Fibroblast of skin of left biceps (primary cell): ENCODE results near the gene CNTNAP4.

Source experiments
- DNase-seq, 2 experiments: peaks; one replicate each; pipeline ENCODE4 v3.0.0-alpha.2; 2013; ENCODE audit warnings: low read depth in 2 of 2

Gene CNTNAP4

GRCh38 chr16:76488065-76488417, 210.8 kb downstream of the CNTNAP4 start:
- no peak for DNase-seq

DNA sequence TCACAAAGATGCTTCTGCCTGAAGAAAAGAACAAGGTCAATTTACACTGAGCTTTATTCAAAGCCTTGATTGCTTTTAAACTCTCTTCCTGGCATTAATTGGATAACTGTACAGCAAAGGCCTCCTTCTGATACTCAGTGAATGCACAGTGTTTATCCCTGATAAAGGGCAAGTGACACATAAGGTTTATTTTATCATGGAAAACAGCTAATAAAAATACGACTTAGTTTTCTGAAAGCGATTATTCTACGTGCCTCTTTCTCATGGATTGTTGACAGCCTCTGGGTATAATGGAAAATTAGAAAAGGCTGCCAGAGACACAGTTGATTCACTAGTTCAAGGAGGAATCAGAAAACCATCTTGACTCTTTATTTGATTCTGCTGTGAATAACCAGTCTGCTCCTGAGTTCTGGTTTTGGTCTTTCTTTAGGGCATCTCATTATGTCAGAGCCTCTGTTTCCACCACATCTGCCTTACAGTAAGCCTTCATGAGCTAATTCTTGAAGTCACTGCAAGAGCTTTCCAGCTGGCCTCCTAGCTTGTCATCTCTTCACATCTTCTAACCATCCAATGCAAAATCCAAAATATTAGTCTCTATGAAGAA, 212.9 kb downstream of the CNTNAP4 start:
- no peak for DNase-seq

DNA sequence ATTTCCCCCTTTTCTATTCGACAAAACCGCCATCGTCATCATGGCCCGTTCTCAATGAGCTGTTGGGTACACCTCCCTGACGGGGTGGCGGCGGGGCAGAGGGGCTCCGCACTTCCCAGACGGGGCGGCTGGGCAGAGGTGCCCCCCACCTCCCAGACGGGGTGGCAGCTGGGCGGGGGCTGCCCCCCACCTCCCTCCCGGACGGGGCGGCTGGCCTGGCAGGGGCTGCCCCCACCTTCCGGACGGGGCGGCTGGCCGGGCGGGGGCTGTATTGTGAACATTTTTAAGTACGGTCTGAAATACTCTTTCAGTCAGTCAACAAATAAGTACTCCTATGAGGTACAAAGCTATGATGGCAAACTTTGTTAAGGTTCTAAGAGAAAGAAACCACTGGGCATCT, 222.8 kb downstream of the CNTNAP4 start:
- DNase-seq: no peak

DNA sequence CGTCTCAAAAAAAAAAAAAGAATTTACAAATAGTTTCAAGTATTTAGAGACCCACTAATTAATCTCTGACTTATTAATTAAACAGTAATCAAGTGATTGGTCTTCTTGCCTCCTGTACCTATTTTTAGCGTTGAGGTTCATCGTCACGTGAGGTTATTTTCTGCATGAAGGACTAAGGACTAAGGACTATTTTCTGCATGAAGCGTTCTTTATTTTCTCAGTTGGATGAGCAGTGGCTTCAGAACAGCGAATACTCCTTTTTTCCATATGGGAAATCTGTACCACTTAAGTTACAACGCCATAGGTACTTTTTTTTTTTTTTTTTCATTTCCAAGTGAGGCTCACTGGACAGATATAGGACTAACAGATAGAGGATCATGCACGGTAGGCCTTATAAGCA, 224.9 kb downstream of the CNTNAP4 start:
- no peak for DNase-seq

GRCh38 chr16:76502555-76502954, 225.4 kb downstream of the CNTNAP4 start:
- DNase-seq: no peak

- no peak for DNase-seq
Observed at GRCh38 chr16:76503091-76503490, 225.9 kb downstream of the CNTNAP4 start.

- no peak for DNase-seq
Observed at GRCh38 chr16:76511203-76511602, 234.0 kb downstream of the CNTNAP4 start.

GRCh38 chr16:76518781-76519180, 241.6 kb downstream of the CNTNAP4 start:
- no peak for DNase-seq

DNA sequence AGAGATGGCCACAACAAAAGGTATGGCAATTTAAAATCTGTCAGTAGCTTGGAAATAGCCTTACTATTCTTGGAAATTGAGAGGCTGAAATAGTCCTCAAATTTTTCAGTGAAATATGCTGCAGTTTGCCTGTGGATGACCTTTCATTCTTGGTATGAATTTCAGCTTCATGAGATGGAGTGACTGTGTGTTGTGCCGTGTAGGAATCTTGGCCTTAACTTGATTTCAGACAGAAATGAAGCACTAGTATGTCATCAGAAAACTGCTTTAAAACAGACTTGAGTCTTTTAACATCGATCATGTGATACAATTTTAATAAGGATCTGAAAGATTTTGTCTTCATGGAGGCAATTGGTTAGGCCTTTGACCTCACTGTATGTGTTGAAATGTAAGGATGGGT, 247.2 kb downstream of the CNTNAP4 start:
- no peak for DNase-seq

GRCh38 chr16:76524769-76525168, 247.6 kb downstream of the CNTNAP4 start:
- DNase-seq: no peak

GRCh38 chr16:76527244-76527643, 250.0 kb downstream of the CNTNAP4 start:
- DNase-seq: no peak

DNA sequence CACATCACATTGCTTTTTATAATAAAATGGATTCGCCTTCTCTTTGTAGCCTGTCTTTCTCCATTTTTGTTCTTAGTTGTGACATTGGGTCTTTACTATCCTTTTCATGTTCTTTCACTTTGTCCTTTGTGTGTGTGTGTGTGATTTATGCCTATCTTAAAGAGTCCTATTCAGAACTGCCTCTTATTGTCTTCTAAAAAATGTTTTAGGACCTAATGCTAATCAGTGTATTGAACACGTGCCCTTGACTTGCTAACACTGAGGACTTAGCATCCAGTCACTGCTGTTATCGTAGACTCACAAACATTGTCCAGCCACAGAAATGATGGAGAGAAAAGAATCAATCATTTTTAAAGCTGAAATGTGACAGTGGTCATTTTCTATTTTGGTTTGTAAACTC, 251.9 kb downstream of the CNTNAP4 start:
- no peak for DNase-seq

GRCh38 chr16:76531236-76531635, 254.0 kb downstream of the CNTNAP4 start:
- no peak for DNase-seq

DNA sequence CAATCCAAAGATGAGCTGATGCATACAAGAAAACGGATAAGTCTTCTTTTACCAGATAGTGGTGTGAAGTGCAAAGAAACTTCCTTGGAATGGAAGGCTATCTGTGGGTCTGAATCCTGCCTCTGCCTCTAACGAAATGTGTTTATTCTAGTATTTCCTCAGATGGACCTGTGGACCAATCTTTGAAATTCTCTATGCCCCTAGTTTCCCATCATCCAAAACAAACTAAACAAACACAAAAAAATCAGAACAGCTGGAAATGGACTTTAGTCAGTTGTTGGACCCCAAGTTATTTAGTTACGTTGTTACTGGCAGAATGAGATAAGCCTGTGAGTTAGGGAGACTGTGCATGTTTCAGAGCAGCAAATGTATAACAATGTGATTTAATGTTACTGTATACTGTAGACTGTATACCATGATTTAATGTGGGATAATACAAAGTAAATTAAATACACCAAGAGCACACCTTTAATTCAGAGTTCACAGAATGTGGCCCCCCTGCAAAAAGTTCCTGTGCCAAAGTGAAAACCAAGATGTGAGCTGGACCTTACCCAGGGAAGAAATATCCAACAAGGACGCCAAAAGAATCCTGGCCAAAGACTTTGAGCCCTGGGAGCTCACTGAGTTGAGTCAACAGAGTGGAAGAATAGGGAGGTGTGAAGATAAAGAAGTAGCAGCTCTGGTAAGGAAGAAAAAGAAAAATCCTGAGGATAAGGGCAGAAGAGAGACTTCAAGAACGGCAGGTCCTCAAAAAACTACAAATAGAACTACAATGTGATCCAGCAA, 255.2 kb downstream of the CNTNAP4 start:
- no peak for DNase-seq

DNA sequence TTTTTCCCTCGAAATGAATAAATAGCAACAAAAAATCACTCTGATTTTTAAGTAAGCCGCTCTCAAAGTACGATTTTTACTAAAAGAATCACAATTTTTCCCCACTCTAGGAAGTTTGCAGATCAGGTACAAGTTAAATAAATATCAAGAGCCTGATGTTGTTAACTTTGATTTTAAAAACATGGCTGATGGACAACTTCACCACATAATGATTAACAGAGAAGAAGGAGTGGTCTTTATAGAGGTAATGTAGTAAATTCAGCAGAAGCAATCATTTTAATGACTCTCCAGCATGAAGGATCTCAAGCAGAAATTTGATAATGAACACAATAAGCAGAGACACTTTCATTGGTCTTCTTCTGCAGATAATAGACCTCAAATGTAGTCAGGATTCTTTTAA, 262.4 kb downstream of the CNTNAP4 start:
- no peak for DNase-seq

- no peak for DNase-seq
Observed at GRCh38 chr16:76541070-76541469, 263.9 kb downstream of the CNTNAP4 start.

GRCh38 chr16:76565542-76565941, 288.3 kb downstream of the CNTNAP4 start:
- no peak for DNase-seq

DNA sequence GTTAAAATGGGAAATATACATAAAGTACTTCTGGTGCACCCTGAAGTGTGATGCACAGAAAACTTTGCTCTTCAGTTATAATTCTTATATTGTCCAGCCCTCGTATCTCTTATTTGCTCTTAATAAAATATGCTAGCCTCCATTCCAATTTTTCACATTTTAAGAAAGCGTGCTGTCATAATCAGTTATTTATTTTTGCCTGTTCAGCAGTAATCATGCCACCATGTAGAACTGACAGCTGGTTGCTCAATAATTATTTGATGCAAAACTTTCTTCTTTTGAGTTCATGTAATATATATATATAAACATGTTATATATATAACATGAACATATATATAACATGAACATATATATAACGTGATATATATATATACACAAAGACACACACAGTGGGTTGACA, 294.6 kb downstream of the CNTNAP4 start:
- no peak for DNase-seq

DNA sequence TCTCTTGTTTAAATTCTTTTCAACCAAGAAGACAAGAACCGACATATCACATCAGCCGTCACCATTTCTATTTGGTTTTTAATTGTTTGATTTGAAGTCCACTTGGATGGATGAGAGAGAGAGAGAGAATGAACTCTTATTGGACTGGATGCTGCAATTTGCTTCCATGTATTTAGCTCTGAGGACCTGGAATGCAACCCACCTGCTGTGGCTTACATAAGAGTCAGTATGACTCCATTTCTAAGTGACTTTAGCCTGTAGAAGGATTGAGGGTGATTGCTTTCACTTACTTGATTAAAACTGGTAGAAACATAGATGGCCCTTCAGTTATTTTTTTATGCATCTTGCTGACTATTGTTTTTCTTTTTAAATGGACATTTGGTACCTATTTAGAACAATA, 296.1 kb downstream of the CNTNAP4 start:
- no peak for DNase-seq

DNA sequence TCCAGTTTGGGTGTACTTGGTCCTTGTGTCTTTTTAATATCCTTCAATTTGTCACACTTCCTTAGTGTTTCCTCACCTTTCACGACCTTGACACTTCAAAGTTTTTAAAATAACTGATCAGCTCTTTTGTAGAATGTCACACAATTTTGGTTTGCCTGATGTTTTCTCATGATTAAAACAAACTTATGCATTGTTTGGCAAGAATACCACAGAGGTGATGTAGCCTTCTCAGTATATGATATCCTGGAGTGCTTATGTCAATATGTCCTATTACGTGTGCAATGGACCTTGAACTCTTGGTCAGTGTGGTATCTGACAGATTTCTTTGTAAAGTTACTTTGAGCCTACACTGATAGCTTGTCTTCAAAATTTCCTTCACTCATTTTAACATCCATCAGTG, 297.4 kb downstream of the CNTNAP4 start:
- DNase-seq: no peak

DNA sequence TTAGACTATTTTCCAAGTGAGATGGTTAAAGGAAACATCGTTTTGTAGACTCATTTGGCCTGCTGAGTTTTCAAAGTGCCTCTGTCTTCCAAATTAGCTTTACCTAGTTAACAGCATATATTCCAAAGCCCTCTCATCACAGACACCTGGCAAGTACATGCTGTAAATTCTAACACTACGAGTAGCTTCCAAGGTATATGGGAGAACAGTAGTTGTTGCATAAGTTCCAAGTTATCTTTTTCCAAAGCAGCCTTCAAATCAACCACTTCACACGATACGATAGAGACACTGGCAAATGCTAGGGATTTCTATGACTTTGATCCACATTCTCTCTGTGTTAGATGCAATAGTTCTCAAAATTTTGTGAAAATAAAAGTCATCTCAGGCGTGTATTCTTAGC, 299.3 kb downstream of the CNTNAP4 start:
- no peak for DNase-seq

DNA sequence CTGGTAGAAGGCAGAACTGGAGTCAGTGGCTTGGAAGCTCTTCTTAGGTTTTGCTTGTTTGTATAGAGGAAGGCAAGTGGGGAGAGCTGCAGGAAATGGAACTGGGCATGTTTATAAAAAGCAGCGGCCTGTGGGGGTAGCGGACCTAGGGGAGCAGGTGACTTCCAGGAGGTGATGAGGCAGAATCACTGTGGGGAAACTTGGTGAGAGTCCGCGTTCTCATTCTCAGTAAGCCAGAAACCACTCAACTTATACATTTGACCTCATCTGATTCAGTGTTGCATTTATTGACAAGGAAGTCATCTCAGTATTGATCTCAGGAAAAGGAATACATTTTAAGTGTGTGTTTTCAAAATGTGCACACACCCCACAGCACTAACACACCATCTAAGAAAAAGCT, 299.8 kb downstream of the CNTNAP4 start:
- no peak for DNase-seq

DNA sequence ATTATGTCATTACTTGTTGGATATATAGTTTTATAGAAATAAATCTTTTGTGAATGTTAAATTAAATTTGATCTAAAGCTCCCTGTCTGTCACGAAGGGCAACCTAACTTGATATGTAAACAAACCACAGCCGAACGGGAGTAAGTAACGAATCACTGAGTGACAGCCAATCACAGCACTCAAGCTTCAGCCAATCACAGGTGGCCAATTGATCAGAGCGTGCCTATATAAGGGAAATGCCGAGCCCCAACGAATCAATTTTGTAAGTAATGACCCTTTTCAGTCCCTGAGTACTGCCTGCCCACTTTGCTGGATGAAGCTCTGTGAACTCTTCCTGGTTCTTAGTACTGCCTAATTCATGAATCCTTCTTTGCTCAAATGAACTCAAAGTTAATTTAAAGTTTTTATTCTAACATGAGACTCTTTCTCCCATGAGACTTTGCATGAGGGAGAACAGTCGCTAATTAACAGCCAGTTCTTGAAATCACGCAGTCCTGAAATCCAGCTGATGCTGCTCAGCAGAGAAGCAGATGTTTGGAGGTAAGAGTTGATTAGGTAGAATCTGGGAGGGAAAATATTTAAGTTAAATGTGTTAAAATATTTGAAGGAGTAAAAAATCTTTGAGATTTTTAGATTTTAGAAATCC, 302.2 kb downstream of the CNTNAP4 start:
- DNase-seq: no peak
